Vagina (tissue), 2 donors: ENCODE data around the gene USP2.

Experiments
- POLR2A ChIP-seq, 2 donors: fragments of 450-650 bp; IDR thresholded peaks; one replicate each; pipeline ENCODE4 v1.6.1; 2017; ENCODE audit warnings: antibody characterized with exemption in 2 of 2, mild to moderate bottlenecking in 2 of 2, moderate library complexity in 2 of 2
- POLR2AphosphoS5 ChIP-seq, 2 donors: sonication (generic); formaldehyde crosslinking; IDR thresholded peaks; one replicate each; pipeline ENCODE4 v1.9.0; 2017; ENCODE audit warnings: antibody characterized with exemption in 2 of 2, mild to moderate bottlenecking in 2 of 2, low read depth in 1 of 2; ENCODE audit not compliant: insufficient read depth in 1 of 2
- TF ChIP-seq, protein P1 (sequence below), 3 experiments: fragments of 450-650 bp in 2 of 3; fragments of 200-600 bp in 1 of 3; sonication (generic) in 1 of 3; IDR thresholded peaks; one replicate each; pipeline ENCODE4 v1.5.1; 2017 to 2019; ENCODE audit warnings: antibody characterized with exemption in 3 of 3, mild to moderate bottlenecking in 2 of 3, moderate library complexity in 2 of 3

DNA sequence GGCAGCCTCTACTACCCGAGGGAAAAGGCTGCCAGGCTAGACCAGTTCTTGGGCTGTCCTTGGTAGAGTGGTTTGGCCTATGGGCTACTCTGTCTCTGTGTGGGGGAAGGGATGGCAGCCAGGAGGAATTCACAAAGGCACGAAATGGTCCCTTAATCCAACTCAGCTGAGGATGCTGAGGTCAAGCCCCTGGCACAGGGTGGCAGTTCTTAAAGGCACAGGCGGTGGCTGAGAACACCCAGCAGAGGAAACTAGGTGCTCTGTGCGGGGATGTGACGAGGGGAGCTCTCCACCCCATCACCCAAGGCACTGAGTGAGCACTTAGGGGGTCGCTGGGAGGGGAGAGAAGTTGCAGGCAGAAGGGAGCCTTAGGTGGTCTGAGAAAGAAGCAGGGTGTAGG lies 34.9 kb downstream of the USP2 start, which contains the start of gene MFRP:
- TF ChIP-seq, protein P1, sequence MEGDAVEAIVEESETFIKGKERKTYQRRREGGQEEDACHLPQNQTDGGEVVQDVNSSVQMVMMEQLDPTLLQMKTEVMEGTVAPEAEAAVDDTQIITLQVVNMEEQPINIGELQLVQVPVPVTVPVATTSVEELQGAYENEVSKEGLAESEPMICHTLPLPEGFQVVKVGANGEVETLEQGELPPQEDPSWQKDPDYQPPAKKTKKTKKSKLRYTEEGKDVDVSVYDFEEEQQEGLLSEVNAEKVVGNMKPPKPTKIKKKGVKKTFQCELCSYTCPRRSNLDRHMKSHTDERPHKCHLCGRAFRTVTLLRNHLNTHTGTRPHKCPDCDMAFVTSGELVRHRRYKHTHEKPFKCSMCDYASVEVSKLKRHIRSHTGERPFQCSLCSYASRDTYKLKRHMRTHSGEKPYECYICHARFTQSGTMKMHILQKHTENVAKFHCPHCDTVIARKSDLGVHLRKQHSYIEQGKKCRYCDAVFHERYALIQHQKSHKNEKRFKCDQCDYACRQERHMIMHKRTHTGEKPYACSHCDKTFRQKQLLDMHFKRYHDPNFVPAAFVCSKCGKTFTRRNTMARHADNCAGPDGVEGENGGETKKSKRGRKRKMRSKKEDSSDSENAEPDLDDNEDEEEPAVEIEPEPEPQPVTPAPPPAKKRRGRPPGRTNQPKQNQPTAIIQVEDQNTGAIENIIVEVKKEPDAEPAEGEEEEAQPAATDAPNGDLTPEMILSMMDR (IDR thresholded peaks at IDR 0.05): no peak
- no peak for TF ChIP-seq POLR2A (IDR thresholded peaks at IDR 0.05)
- TF ChIP-seq POLR2AphosphoS5 (IDR thresholded peaks at IDR 0.05; ENCODE audit: insufficient read depth in 1 of 2, low read depth in 1 of 2): no peak
